ENCODE data around the gene PLEKHG5.
"Not testable (repeated sequence)": the region's sequence is repeated elsewhere in the genome, so short reads cannot be mapped to it uniquely, and the experiment has no call there.

PLEKHG5 gene

DNA sequence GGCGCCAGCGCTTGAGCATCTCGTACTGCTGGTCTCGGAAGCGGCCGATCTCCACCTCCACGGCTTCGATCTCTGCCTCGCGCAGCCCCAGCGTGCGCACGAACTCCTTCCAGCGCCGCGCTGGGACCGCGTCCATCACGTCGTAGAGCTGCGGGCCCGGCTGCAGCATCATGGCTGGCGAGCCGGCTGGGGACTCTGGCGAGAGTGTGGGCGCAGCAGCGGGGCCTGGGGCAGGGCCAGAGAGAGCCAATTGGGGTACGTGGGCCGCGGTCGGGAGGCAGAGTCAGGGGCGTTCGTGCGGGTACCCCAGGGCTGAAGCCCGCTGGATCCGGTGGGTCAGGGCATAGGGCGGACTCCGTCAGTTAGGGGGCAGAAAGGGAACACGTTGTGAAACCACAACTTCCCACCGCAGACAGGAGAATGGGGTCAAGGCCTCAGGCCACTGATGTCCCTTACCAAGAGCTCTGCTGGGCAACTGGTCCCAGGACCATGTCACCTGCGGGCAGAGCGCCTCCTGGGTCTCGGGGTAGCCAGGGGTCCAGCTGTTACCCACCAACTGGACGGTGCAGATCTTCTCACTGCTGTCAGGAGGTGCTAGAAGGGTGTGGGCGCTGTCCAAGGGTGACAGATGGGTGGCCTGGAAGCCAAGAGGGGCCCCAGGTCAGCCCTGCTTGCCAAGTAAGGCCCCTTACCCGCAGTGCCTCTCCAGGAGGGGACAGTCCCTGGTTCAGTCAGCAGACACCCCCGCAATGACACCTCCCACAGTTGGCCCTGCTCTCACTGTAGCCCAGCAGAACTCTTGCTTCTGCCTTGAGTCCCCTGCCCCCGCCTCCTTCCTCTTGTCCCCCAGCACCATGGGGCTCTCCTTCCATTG is 29.7 kb downstream of the PLEKHG5 start:
- no peak for DNase-seq (ENCODE audit: low read depth in 2 of 2)

DNA sequence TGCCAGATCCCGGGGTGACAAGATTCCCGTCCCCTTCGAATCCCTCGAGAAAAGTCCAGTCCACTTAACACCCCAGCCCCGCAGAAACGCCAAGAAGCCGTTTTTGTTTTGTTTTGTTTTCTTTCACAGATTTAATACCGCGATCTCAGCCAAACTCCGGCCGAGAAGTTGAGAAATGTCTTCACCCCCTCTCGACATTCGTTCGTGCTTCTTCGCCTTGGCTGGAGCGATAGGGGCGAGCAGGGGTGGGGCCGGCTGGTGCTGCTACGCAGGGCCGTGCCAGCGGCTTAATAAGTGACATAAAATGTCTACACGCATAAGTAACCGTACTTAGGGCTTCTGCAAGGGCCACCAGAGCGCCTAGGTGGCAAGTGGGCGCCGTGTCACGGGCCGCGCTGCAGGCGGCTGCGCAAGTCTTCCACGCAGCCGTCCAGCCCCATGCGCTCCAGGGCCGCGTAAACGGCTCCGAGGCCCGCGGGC is 30.4 kb downstream of the PLEKHG5 start:
- no peak for DNase-seq (ENCODE audit: low read depth in 2 of 2)

DNA sequence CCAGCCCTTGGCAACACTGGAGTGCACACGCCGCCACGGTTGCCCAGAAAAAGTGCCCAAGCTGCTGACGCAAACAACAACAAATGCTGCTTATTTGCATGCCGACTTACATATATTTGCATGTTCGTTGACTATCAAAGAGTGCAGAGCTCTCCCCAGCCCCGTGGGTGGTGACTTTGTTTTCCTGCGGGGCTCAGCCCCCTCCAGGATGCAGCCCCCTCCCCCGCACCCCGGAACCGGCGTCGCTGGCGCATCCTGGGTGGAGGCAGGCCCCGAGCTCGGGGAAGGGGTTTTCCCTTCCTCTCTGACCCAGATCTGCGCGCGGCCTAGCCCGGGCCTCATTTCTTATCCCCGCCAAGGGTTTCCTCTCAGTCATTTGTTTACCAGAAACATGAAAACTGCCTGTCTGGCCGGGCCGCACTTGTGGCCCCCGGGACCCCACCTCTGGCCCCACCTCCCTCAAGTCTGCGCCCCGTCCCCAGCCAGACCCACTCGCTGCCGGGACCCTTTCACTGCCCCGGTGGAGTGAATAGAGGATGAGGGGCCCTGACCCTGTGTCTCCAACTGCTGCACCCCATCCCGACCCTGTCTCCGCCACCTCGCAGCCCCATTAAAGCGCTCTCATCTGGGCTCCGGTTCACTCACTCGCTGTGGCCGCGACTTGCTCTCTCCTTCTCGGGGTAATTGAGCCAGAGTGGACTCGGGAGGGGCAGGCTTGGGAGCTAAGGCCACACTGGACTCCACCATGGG is 31.0 kb downstream of the PLEKHG5 start:
- DNase-seq (ENCODE audit: low read depth in 2 of 2) = peak; percentile 67 to 72

DNA sequence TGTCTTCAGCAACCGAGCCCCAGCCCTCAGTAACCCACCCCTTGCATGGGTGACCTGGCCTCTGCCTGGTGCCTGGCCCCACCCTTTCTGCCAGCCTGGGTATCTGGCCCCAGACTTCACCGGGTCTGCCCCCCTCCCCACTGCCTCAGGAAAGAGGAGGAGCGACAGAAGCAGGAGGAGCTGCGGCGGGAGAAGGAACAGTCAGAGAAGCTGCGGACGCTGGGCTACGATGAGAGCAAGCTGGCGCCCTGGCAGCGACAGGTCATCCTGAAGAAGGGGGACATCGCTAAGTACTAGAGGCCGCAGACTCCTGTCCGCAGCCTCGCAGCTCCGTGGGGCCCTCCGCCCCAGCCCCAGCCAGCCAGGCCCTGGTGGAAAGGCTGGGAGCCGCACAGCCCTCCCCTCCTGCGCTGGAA is 31.6 kb downstream of the PLEKHG5 start:
- no peak for DNase-seq (ENCODE audit: low read depth in 2 of 2)

DNA sequence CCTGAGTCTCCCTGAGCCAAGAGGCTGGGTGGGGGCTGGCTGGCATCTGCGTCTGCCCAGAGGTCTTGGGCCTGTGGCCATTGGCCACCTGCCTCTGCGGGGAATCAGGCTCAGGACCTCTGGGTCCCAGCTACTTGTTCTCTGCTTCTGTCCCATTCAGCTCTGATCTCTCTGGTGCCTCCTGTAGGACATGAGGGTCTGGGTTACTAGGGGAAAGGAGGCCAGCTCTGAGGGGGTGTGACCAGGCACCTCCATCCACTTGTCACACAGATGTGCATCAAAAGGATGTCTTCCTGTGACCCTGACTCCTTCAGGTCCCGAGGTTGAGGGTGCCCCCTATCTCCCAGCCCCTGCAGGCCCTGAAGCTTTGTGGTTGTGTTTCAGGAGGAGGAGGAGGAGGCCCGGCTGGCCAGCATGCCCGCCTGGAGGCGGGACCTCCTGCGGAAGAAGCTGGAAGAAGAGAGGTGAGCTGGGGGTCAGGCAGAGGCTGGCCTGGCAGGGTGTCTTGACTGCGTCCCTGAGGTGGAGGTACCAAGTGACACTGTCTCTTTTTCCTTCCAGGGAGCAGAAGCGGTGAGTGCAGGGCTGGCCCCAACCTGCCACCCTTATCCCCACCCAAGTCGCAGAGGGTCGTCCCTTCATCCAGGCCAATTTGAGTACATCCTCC is 34.5 kb downstream of the PLEKHG5 start:
- DNase-seq (ENCODE audit: low read depth in 2 of 2) = no peak

DNA sequence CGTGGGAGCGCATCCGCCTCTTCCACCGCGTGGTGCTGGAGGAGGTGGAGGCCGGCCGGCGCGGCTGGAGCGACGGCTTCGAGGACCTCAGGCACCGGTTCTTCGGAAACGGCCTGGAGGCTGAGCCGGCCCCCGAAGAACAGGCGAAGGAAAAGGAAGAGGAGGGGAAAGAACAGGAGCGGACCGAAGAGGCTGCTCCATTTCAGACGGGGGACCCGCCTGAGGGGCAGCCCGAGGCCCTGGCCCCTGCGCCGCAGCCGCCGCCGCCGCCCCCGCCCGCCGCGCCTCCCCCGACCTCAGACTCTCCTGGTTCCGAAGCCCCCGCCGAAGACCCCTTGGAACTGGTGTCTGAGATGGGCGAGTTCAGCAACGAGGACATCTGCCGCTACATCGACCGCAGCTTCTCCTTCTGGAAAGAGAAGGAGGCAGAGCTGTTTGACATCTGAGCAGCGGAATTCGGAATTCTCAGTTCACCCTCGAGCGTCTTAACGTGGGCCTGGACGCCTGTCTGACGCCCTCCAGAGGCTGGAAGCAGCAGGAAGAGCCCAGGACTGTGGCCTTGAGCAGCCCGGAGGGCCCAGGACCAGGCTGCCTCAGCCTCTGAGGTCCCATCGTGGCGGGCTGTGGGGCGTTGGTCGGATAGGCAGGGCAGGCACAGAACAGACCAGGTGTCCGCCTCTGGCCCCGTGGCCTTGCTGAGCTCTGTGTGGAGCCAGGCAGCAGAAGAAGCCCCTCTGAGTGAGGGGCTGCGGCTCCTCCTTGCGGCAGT is 35.5 kb downstream of the PLEKHG5 start:
- DNase-seq (ENCODE audit: low read depth in 2 of 2) = not testable (repeated sequence)

DNA sequence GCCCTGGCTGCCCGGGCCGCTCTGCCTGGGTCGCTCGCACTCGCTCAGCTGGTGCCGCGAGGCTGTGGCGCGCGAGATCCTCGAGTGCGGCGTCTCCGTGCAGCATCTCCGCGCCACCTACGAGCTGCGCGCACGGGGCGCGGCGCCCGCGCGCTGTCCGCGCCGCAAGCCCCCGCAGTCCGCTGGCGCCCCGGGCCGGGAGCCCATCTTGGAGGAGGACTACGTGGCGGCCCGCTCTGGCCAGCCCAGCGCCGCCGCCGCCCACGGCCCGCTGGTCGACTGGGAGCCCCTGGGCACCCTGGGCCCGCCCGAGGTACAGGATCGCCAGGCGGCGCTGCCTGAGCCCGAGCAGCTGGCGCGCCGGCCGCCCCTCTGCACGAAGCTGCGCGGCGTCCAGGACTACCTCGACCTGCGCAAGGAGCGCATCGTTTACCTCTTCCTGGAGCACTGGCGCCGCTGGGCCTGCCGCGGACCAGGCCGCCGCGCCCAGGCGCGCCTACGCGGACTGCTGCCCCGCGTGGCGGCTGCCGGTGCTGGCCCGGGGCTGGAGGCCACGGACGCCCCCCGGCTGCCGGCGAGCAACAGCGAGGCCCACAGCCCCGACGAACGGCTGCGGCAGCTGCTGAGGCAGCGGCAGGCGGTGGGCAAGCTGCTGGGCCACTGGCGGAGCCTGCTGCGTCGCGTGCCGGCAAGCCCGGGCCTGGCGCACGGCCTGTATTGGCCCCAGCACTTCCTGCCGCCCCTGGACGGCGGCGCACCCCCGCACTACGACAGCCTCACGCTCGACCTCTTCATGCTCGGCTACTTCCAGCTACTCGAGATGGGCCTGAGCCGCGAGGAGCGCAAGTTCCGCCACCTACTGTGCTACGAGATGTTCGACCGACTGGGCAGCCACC is 36.4 kb downstream of the PLEKHG5 start:
- no peak for DNase-seq (ENCODE audit: low read depth in 2 of 2)

DNA sequence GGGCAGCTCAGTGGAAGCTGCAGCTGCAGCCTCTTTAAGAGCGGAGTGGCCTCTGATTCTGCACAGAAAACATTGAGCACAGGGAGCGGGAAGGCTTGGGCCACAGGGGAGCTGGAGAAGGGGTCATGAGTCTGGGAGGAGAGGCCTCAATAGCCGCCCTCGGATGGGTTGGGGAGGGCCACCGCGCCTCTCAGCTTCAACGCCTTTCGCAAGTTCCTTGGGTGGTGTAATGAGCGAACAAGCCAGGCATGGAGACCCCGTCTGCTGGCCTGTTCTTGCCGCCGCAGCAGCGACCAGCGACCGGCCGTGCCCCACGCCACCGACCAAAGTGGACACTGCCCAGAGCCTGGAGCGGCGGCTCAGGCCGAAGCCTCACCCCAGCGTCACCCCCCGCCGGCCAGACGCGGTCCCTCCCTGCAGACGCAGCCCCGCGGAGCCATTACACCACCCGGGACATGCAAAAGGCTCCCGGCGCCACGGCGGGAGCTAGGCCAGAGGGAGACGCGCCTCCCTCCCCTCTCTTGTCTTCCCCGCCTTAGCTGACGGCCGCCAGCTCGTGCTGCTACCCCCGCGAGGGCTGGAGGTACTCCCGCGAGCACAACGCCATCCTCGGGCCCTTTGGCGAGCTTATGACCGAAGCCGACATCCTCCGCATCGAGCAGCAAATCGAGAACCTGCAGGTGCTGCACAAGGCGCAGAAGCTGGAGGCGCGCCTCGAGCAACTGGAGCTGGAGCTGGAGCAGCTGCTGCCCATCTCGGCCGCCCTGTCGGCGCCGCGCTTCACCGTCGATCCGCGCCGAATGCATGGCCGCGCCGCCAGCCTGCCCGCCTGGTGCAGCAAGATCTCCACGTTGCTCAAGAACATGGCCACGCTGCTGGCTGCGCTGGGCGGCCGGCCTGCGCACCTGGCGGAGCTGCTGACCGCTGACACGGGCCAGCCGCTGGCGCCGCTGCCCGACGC is 37.3 kb downstream of the PLEKHG5 start:
- not testable (repeated sequence) for DNase-seq (ENCODE audit: low read depth in 2 of 2)

DNA sequence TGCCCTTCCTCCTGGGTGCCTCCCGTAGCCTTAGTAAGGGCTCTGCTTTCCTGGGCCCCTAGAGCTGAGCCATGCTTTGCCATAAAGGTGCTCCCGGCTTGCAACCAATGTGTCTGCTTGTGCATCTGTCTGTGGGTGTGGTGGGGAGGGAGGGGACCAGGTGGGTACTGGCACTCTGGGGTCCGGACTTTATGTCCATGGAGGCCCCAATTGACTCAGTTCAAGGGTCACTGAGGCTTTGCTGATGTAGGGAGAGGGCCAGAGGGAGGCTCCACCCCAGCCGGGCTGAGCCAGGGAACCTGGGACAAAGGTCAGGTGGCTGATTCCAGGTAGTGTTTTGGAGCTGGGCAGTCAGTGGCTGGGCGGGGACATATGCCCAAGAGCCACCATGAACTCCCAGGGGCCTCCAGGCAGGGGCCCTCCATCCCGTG is 40.5 kb downstream of the PLEKHG5 start:
- no peak for DNase-seq (ENCODE audit: low read depth in 2 of 2)

DNA sequence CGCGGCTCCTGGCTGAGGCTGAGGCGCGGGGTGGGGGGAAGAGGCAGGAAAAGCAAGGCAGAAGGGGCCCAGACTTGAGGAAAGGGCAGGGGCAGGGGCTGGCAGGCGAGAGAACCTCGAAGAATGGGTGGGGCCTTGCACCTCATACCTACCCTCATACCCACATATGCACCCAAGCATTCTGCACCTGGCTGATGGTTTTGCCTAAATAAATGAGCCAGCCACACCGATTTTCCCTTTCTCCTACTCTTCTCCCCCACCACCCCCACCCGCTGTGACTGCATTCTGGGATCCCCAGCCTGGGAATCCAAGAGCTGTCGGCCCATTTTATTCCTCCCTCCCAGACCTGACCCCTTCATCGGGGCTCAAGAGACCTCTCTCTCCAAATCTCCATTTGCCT is 41.0 kb downstream of the PLEKHG5 start:
- DNase-seq (ENCODE audit: low read depth in 2 of 2) = not testable (repeated sequence)

DNA sequence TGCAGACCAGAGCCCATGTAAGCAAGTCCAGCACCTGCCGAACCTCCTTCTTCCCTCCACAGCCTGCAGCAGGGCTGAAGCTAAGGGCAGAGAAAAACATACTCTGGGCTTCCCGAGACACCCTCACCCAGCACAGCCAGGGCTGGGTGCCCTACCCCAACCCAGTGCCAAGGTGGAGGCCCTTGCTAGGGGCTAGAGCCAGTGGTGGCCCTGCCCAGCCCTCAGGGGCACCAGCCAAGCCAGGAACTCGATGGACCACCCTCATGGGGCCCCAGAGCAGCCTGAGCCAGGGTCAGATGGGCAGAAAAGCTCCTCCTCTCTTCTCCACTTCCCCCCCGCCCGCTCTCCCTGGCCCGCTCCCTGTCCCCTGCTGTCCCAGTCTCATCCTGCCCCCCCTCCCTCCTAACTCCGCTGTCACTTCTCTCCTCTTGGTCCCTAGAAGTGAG is 41.4 kb downstream of the PLEKHG5 start:
- no peak for DNase-seq (ENCODE audit: low read depth in 2 of 2)

DNA sequence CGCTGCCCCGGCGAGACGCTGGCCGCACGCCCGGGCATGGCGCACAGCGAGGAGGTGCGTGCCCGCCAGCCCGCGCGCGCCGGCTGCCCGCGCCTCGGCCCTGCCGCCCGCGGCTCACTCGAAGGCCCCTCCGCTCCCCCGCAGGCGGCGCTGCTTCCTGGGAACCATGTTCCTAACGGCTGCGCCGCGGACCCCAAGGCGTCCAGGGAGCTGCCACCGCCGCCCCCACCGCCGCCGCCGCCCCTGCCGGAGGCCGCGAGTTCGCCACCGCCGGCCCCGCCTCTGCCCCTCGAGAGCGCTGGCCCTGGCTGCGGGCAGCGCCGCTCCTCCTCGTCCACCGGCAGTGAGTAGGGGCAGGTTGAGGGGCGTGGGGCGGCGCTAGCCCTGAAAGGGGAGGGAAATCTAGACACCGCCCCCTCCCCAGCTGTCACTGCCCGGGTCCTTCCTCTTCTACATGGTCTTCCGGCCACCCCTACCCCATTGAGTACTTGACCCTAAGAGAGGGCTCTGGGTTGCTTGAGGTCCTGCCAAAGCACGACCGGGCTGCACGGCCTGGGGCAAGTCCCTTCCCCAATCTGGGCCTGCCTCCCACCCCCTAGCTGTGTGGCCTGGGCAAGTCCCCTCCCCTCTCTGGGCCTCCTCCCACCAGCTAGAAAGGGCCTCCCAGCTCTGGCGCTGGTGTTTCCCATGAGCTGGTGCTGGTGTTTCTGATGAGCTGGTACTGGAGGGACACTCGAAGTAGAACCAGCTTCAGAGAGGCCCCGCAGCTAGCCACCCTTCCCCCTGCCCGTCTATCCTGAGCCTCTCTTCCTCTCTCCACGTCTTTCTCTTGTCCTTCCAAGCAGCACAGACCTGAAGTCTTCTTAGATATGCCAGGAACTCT is 42.5 kb downstream of the PLEKHG5 start:
- DNase-seq (ENCODE audit: low read depth in 2 of 2) = no peak

DNA sequence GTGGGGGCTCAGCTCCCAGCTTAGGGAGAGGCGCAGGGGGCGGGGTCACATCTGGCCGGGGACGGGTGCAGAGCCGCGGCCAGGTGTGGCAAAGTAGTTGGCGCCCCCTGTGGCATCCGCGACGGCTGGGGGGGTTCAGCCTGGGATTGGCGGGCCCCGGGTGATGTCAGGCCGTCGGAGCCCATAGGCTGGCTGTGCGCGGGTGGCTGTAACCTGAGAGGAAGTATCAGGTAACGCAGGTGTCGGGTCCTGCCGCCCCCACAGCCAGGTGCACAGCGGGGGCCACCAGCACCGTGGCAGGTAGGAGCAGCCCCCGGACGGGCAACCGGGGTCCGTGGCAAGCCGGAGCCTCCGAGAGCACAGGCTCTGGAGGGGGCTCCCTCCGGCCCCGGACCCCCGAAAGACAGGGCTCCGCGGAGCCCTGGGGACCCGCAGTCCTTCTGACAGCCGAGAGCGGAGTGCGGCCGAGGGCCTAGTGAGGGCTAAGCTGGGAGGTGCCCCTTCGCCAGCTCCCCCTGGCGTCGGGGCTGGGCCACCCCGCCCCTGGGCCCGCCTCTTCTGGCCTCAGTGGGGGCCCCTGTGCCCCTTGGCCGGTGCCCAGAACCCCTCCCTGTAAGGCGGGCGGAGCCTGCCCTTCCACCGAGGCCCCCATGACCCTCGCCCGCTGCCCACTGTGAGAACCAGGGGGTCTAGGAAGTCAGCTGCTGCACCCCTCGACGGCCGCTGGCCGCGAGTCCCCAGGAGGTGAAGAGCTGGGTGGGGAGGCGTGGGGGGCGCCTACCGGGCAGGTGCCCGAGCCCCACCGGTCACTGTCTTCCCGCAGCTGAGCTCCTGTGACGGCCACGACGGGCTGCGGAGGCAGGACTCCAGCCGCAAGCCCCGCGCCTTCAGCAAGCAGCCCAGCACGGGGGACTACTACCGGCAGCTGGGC is 43.4 kb downstream of the PLEKHG5 start:
- no peak for DNase-seq (ENCODE audit: low read depth in 2 of 2)

DNA sequence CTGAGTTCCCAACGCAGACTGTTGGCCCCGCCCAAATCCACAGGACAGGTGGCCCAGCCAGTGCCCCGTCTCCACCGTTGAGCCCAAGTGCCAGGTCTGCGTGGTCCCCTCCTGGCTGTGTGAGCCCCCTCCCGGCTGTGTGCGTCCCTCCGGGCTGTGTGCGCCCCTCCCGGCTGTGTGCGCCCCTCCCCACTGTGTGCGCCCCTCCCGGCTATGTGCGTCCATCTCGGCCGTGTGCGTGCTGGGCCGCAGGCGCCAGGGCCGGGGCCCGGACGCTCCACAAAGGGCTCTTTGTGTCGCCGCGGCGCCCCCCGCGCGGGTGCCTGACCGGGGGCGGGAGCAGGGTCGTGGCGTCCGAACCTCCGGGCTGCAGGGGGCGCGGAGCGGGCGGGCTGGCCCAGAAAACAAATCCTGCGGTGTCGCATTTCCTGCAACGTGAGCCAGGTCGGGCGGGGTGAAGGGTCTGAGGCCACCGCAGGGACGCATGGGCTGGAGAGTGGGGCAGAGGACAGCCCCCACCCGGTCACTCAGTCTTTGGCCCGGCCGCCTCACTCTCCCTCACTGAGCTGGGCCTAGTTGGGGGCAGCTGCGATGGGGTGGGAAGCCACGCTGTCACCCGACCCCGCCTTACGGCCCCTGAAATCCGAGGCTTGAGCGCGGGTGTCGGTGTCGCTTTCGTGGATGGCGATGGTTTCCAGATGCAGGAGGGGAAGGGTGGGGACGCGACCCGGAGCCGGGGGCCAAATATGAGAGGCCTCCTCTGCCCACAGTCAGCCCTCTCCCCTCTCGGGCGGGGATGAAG is 44.2 kb downstream of the PLEKHG5 start:
- no peak for DNase-seq (ENCODE audit: low read depth in 2 of 2)

DNA sequence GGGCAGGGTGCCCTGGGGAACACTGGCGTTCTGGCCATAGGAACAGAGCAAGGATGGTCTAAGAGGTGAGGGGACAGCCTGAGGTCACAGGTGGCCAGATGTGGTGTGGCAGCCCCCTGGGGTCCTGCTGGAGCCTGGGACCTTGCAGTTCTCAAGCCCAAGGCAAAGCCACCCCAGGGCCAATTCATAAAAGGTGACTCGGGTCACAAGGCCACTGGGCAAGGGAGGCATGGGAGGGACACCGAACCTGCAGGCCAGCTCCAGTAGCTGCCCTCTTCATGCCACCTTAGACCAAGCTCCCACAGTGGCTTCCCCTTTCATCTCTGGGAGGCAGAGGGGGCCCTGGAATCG is 44.8 kb downstream of the PLEKHG5 start:
- DNase-seq (ENCODE audit: low read depth in 2 of 2) = no peak

DNA sequence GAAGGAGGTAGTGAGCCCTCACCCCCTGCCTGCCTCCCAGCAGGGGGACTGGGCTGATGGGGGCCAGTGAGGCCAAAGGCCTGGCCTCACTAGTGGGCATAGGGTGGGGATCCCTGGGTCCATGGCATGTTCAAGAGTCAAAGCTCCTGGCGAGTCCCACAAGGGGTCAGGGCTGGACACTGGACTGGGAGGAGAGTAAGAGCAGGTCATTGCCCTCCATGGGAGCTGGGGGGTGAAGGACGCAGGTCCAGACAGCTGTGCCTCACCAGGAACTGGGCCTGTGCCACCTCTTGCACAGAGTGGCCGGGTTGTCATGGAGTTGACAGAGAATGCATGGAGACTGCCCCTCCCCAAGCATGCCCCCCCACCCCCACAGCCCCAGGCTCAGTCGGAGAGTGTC is 45.5 kb downstream of the PLEKHG5 start:
- not testable (repeated sequence) for DNase-seq (ENCODE audit: low read depth in 2 of 2)

Measured in stimulated activated CD8-positive, alpha-beta memory T cell treated with anti-CD3 and anti-CD28 coated beads, Interleukin-15, amount 100 ng/mL, for 48 hours (primary cell).